GM23338 (cell line): ENCODE data around the gene SMIM21. TPM values are rescaled to one million over a fixed set of nuclear protein-coding genes. Genes with fewer than 3 reads are reported as not detected.

ENCODE experiments used
- ATAC-seq: fragments of 200-7000 bp; cut with Tn5 transposase; 3 replicates; pipeline ENCODE4 v1.9.1; 2020
- DNase-seq: peaks from one replicate; pipeline ENCODE4 v3.0.0-alpha.2; 2015; ENCODE audit warnings: low spot score
- H2AFZ ChIP-seq: fragments of 200-600 bp; sonication (generic); 2 replicates; pipeline ENCODE4 v1.8.0; 2016; ENCODE audit warnings: antibody characterized with exemption, mild to moderate bottlenecking, moderate library complexity
- H3F3A ChIP-seq: fragments of 200-600 bp; sonication (generic); replicated peaks from 2 replicates; pipeline ENCODE4 v1.8.0; 2017; ENCODE audit warnings: antibody characterized with exemption, mixed run types, low read depth
- H3K27ac ChIP-seq: fragments of 200-600 bp; sonication (generic); 2 replicates; pipeline ENCODE4 v1.6.1; 2016; ENCODE audit warnings: low read depth
- H3K27me3 ChIP-seq: fragments of 200-600 bp; sonication (generic); 2 replicates; pipeline ENCODE4 v1.8.0; 2016; ENCODE audit warnings: mild to moderate bottlenecking, mixed run types, moderate library complexity; ENCODE audit not compliant: insufficient read depth
- H3K36me3 ChIP-seq: fragments of 200-600 bp; sonication (generic); 2 replicates; pipeline ENCODE4 v1.8.0; 2016; ENCODE audit warnings: mild to moderate bottlenecking; ENCODE audit not compliant: insufficient read depth
- H3K4me1 ChIP-seq: fragments of 200-600 bp; sonication (generic); 2 replicates; pipeline ENCODE4 v1.8.0; 2016; ENCODE audit warnings: mild to moderate bottlenecking, moderate library complexity; ENCODE audit not compliant: insufficient read depth
- H3K4me2 ChIP-seq: fragments of 200-600 bp; sonication (generic); 2 replicates; pipeline ENCODE4 v1.7.1; 2017; ENCODE audit warnings: mixed run types
- H3K4me3 ChIP-seq: fragments of 200-600 bp; sonication (generic); 2 replicates; pipeline ENCODE4 v1.6.1; 2016; ENCODE audit warnings: mixed run types
- H3K79me2 ChIP-seq: fragments of 200-600 bp; sonication (generic); replicated peaks from 2 replicates; pipeline ENCODE4 v1.8.0; 2017; ENCODE audit warnings: mild to moderate bottlenecking; ENCODE audit not compliant: insufficient read depth
- H3K9me2 ChIP-seq: fragments of 200-600 bp; sonication (generic); 2 replicates; pipeline ENCODE4 v1.8.0; 2017; ENCODE audit not compliant: insufficient read depth
- H4K20me1 ChIP-seq: fragments of 200-600 bp; sonication (generic); replicated peaks from 2 replicates; pipeline ENCODE4 v1.8.0; 2017; ENCODE audit warnings: mild to moderate bottlenecking; ENCODE audit not compliant: insufficient read depth
- H3K27ac Mint-ChIP-seq: 2 replicates; pipeline ENCODE4 v1.8.0; 2020; ENCODE audit warnings: inconsistent platforms, mild to moderate bottlenecking, moderate library complexity, mixed read lengths
- H3K27me3 Mint-ChIP-seq: 3 replicates; pipeline ENCODE4 v1.8.0; 2022; ENCODE audit warnings: low read depth, mild to moderate bottlenecking, moderate library complexity, mixed read lengths, inconsistent platforms; ENCODE audit not compliant: insufficient read depth, poor library complexity
- H3K36me3 Mint-ChIP-seq: 3 replicates; pipeline ENCODE4 v1.8.0; 2021; ENCODE audit warnings: low read depth, mild to moderate bottlenecking, inconsistent platforms, moderate library complexity, mixed read lengths
- H3K4me1 Mint-ChIP-seq: 3 replicates; pipeline ENCODE4 v1.8.0; 2020; ENCODE audit warnings: mild to moderate bottlenecking, inconsistent platforms, mixed read lengths
- H3K4me3 Mint-ChIP-seq: 3 replicates; pipeline ENCODE4 v1.8.0; 2021; ENCODE audit warnings: moderate library complexity, mild to moderate bottlenecking, inconsistent platforms, mixed read lengths
- H3K9me3 Mint-ChIP-seq: 3 replicates; pipeline ENCODE4 v1.8.0; 2020; ENCODE audit warnings: moderate library complexity, mild to moderate bottlenecking, inconsistent platforms, mixed read lengths
- CREB1 ChIP-seq: fragments of 250-450 bp; sonication (Bioruptor Pico); IDR thresholded peaks from 2 replicates; pipeline ENCODE4 v1.5.0; 2020; ENCODE audit warnings: low read depth, mild to moderate bottlenecking, moderate library complexity
- EZH2phosphoT487 ChIP-seq: fragments of 200-600 bp; sonication (generic); IDR thresholded peaks from one replicate; pipeline ENCODE4 v1.8.1; 2018; ENCODE audit warnings: antibody characterized with exemption; ENCODE audit not compliant: unreplicated experiment
- JUNB ChIP-seq: IDR thresholded peaks from one replicate; pipeline ENCODE4 v1.6.1; 2016; ENCODE audit warnings: antibody characterized with exemption; ENCODE audit not compliant: unreplicated experiment
- POLR2AphosphoS5 ChIP-seq: IDR thresholded peaks from 2 replicates; pipeline ENCODE4 v1.6.1; 2016; ENCODE audit warnings: antibody characterized with exemption, low read depth
- STAT1 ChIP-seq: IDR thresholded peaks from one replicate; pipeline ENCODE4 v1.6.1; 2016; ENCODE audit warnings: antibody characterized with exemption; ENCODE audit not compliant: unreplicated experiment
- ZNF114 ChIP-seq: fragments of 250-450 bp; sonication (Bioruptor Pico); IDR thresholded peaks from 2 replicates; pipeline ENCODE4 v1.5.0; 2020; ENCODE audit warnings: mild to moderate bottlenecking, moderate library complexity
- polyA plus RNA-seq: library from polyadenylated mRNA; unstranded; fragments of >200 nt; fragmentation: Nextera tagmentation; extraction: Ambion mirVana; gene quantifications from 2 replicates; pipeline ENCODE4 v1.2.1, GENCODE V29; 2016
- total RNA-seq: library from RNA; depleted of rRNA; stranded (reverse); fragments of >200 nt; shearing (Covaris generic); gene quantifications from 2 replicates; pipeline ENCODE4 v1.2.3, GENCODE V29; 2014
- TF ChIP-seq, protein P1 (sequence below): IDR thresholded peaks from 2 replicates; pipeline ENCODE4 v1.6.1; 2016; ENCODE audit warnings: antibody characterized with exemption
- TF ChIP-seq, protein P2 (sequence below): fragments of 250-450 bp; sonication (Bioruptor Pico); IDR thresholded peaks from 2 replicates; pipeline ENCODE4 v1.5.0; 2020; ENCODE audit warnings: mild to moderate bottlenecking, moderate library complexity
- TF ChIP-seq, protein P3 (sequence below), 2 experiments: fragments of 200-600 bp in 1 of 2; sonication (generic) in 1 of 2; conservative IDR thresholded peaks; 2 replicates each; pipeline versions ENCODE4 v1.5.1 to v1.6.1; 2016 to 2017; ENCODE audit warnings: antibody characterized with exemption in 2 of 2, low read depth in 2 of 2, mild to moderate bottlenecking in 2 of 2, moderate library complexity in 1 of 2

Gene SMIM21
- total and polyA plus RNA-seq, 2 experiments from 2014 or later: not detected

DNA sequence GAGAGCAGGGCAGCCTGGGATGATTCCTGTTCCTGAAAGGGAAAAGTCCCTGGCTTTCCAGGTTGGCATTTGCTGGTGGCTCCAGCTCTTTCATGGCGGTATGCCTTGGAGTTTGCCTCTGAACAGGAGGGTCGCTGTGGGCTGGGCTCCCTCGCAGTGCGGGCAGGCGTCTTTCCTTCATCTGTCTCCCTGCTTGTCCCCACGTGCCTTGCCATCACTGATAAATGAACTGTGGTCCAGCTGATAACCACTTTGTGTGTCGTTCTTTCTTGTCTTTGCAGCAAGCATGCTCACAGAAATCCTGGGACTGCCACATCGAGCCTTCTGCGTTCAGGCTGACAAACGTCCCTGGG lies 35.3 kb downstream of the SMIM21 start (continued):
- TF ChIP-seq, protein P1, sequence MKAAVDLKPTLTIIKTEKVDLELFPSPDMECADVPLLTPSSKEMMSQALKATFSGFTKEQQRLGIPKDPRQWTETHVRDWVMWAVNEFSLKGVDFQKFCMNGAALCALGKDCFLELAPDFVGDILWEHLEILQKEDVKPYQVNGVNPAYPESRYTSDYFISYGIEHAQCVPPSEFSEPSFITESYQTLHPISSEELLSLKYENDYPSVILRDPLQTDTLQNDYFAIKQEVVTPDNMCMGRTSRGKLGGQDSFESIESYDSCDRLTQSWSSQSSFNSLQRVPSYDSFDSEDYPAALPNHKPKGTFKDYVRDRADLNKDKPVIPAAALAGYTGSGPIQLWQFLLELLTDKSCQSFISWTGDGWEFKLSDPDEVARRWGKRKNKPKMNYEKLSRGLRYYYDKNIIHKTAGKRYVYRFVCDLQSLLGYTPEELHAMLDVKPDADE: no peak
- TF ChIP-seq POLR2AphosphoS5 (no peak), STAT1 (no peak)

DNA sequence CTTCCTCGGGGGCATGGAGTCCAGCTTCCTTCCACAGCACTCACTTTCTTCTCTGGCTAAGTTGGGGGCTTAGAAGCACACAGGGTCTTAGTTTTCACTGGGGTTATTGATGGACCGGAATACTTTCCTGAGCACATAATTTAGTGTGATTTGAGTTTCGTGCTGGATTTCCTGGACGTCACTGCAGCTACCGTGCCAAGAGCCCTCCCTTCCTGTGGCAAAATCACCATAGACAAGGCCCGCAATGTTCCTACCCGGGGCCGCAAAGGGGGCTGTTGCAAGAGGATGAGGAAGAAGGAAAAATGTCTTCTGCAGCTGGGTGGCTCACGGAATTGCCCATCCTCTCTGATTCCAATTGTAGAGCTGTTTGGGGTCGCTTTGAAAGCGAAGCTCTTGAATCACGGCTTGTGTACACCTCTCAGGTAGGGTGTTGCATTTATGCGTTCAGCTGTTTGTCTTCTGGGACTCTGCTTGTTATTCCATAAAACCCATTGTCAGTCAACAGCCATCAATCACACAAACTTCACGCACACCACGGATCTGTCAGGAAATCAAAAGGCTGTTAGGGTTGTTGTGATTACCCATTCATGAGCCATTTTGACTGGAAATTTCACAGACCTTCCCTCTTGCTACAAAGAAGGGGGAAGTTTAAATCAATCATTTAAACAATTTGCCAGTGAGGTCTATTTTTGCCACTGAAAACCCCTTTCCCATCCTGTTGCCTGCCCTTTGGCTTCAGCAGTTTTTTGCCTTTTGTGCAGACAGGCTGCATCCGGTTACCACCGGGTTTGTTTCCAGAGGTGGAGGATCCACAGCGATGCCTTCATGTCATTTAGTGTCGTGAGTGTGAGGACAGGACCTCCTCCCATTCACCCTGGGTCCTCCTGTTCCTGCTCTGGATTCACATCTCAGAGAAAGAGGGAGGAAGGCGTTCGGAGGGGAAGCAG lies 36.0 kb downstream of the SMIM21 start:
- Mint-ChIP-seq H3K9me3 (no peaks in the 10 kb centered on the region; the same call in 1 of the 3 replicates), H3K27ac (no peak overlapping the region), H3K27me3 (no peaks in the 10 kb centered on the region), H3K4me3 (no peak overlapping the region), H3K36me3 (no peaks in the 10 kb centered on the region), H3K4me1 (peaks cover 2% of the 10 kb centered on the region; the same call in 1 of the 3 replicates)
- no peak overlapping the region for H3K27ac ChIP-seq
- H4K20me1 ChIP-seq: no peaks in the 10 kb centered on the region
- H2AFZ ChIP-seq: no peak overlapping the region
- no peak for DNase-seq
- H3K36me3 ChIP-seq: no peaks in the 10 kb centered on the region
- no peak overlapping the region for H3K4me2 ChIP-seq
- H3K4me3 ChIP-seq: no peak overlapping the region
- no peaks in the 10 kb centered on the region for H3K4me1 ChIP-seq
- no peak for ATAC-seq
- H3K79me2 ChIP-seq: no peaks in the 10 kb centered on the region
- H3F3A ChIP-seq: no peaks in the 10 kb centered on the region
- H3K27me3 ChIP-seq: no peaks in the 10 kb centered on the region
- no peaks in the 10 kb centered on the region for H3K9me2 ChIP-seq
- no peak for TF ChIP-seq ZNF114 (CRISPR knock-in tag)
- TF ChIP-seq JUNB: no peak
- TF ChIP-seq, protein P2, sequence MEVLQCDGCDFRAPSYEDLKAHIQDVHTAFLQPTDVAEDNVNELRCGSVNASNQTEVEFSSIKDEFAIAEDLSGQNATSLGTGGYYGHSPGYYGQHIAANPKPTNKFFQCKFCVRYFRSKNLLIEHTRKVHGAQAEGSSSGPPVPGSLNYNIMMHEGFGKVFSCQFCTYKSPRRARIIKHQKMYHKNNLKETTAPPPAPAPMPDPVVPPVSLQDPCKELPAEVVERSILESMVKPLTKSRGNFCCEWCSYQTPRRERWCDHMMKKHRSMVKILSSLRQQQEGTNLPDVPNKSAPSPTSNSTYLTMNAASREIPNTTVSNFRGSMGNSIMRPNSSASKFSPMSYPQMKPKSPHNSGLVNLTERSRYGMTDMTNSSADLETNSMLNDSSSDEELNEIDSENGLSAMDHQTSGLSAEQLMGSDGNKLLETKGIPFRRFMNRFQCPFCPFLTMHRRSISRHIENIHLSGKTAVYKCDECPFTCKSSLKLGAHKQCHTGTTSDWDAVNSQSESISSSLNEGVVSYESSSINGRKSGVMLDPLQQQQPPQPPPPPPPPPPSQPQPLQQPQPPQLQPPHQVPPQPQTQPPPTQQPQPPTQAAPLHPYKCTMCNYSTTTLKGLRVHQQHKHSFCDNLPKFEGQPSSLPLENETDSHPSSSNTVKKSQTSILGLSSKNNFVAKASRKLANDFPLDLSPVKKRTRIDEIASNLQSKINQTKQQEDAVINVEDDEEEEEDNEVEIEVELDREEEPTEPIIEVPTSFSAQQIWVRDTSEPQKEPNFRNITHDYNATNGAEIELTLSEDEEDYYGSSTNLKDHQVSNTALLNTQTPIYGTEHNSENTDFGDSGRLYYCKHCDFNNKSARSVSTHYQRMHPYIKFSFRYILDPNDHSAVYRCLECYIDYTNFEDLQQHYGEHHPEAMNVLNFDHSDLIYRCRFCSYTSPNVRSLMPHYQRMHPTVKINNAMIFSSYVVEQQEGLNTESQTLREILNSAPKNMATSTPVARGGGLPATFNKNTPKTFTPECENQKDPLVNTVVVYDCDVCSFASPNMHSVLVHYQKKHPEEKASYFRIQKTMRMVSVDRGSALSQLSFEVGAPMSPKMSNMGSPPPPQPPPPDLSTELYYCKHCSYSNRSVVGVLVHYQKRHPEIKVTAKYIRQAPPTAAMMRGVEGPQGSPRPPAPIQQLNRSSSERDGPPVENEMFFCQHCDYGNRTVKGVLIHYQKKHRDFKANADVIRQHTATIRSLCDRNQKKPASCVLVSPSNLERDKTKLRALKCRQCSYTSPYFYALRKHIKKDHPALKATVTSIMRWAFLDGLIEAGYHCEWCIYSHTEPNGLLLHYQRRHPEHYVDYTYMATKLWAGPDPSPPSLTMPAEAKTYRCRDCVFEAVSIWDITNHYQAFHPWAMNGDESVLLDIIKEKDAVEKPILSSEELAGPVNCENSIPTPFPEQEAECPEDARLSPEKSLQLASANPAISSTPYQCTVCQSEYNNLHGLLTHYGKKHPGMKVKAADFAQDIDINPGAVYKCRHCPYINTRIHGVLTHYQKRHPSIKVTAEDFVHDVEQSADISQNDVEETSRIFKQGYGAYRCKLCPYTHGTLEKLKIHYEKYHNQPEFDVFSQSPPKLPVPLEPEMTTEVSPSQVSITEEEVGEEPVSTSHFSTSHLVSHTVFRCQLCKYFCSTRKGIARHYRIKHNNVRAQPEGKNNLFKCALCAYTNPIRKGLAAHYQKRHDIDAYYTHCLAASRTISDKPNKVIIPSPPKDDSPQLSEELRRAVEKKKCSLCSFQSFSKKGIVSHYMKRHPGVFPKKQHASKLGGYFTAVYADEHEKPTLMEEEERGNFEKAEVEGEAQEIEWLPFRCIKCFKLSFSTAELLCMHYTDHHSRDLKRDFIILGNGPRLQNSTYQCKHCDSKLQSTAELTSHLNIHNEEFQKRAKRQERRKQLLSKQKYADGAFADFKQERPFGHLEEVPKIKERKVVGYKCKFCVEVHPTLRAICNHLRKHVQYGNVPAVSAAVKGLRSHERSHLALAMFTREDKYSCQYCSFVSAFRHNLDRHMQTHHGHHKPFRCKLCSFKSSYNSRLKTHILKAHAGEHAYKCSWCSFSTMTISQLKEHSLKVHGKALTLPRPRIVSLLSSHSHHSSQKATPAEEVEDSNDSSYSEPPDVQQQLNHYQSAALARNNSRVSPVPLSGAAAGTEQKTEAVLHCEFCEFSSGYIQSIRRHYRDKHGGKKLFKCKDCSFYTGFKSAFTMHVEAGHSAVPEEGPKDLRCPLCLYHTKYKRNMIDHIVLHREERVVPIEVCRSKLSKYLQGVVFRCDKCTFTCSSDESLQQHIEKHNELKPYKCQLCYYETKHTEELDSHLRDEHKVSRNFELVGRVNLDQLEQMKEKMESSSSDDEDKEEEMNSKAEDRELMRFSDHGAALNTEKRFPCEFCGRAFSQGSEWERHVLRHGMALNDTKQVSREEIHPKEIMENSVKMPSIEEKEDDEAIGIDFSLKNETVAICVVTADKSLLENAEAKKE: no peak
- TF ChIP-seq, protein P1: no peak
- no peak for TF ChIP-seq CREB1 (CRISPR knock-in tag)
- TF ChIP-seq STAT1: no peak
- TF ChIP-seq EZH2phosphoT487: no peak
- TF ChIP-seq, protein P3, sequence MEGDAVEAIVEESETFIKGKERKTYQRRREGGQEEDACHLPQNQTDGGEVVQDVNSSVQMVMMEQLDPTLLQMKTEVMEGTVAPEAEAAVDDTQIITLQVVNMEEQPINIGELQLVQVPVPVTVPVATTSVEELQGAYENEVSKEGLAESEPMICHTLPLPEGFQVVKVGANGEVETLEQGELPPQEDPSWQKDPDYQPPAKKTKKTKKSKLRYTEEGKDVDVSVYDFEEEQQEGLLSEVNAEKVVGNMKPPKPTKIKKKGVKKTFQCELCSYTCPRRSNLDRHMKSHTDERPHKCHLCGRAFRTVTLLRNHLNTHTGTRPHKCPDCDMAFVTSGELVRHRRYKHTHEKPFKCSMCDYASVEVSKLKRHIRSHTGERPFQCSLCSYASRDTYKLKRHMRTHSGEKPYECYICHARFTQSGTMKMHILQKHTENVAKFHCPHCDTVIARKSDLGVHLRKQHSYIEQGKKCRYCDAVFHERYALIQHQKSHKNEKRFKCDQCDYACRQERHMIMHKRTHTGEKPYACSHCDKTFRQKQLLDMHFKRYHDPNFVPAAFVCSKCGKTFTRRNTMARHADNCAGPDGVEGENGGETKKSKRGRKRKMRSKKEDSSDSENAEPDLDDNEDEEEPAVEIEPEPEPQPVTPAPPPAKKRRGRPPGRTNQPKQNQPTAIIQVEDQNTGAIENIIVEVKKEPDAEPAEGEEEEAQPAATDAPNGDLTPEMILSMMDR (conservative IDR thresholded peaks at IDR 0.05; ENCODE audit: low read depth in 2 of 2): no peak
- TF ChIP-seq POLR2AphosphoS5: no peak
